Activated naive CD8-positive, alpha-beta T cell (primary cell): ENCODE results near the gene C1QL2.

Experiments used
- H3K27ac Mint-ChIP-seq: one replicate; pipeline ENCODE4 v1.8.0; 2021; ENCODE audit warnings: mixed read lengths
- H3K27me3 Mint-ChIP-seq: one replicate; pipeline ENCODE4 v1.8.0; 2021; ENCODE audit warnings: mixed read lengths
- H3K36me3 Mint-ChIP-seq: one replicate; pipeline ENCODE4 v1.8.0; 2021; ENCODE audit warnings: mixed read lengths
- H3K4me1 Mint-ChIP-seq: one replicate; pipeline ENCODE4 v1.8.0; 2021; ENCODE audit warnings: low read depth, mixed read lengths
- H3K4me3 Mint-ChIP-seq: one replicate; pipeline ENCODE4 v1.8.0; 2021; ENCODE audit warnings: mild to moderate bottlenecking, mixed read lengths
- H3K9me3 Mint-ChIP-seq: one replicate; pipeline ENCODE4 v1.8.0; 2021; ENCODE audit warnings: low read depth, mixed read lengths

The C1QL2 gene

DNA sequence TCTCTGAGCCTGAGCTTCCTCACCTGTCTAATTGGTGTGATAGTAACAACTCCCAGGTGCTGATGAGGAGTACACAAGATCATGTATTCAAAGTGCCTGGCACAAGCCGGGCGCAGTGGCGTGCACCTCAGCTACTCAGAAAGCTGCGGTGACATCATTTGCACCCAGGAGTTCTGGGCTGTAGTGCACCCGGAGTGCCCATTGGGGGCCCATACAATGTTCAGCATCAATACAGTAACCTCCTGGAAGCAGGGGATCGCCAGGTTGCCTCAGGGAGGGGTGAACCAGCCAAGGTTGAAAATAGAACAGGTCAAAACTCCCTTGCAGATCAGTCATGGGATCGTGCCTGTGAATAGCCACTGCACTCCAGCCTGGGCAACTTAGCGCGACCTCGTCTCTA lies 11.2 kb upstream of the C1QL2 start:
- Mint-ChIP-seq H3K9me3 (no peaks in the 10 kb centered on the region), H3K27ac (no peak overlapping the region), H3K4me1 (no peaks in the 10 kb centered on the region), H3K27me3 (peaks cover 10% of the 10 kb centered on the region), H3K36me3 (no peaks in the 10 kb centered on the region), H3K4me3 (no peak overlapping the region)

DNA sequence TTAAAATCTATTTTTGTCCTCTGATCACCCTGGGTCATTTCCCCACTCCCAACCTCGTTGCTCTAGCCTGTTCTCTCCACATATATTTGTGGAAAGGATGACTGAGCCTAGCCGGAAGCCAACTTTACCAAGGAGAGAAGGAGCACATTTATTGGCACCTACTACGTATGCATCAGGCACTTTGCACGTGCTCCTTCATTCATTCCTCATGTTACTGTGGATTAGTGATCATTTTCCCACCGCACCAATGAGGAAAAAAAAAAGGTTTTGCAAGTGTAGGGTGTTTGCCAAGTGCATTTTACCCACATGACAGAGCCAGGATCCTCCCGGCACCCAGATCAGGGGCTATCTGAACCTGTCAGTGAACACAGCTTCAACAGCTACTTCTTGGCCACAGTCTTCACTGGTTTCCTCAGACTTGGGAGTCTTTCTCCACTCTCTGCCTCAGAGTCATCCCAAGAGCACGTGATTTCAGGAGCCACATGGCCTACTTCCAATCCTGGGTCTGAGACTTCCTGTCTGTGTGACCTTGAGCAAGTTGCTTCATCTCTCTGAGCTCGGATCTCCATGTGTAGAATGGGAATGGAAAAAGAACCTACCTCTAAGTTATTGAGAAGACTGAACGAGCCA lies 1.9 kb upstream of the C1QL2 start:
- Mint-ChIP-seq H3K27ac (no peak overlapping the region), H3K4me1 (peaks cover 3% of the 10 kb centered on the region), H3K36me3 (no peaks in the 10 kb centered on the region), H3K27me3 (peaks cover 24% of the 10 kb centered on the region), H3K4me3 (no peak overlapping the region), H3K9me3 (no peaks in the 10 kb centered on the region)

DNA sequence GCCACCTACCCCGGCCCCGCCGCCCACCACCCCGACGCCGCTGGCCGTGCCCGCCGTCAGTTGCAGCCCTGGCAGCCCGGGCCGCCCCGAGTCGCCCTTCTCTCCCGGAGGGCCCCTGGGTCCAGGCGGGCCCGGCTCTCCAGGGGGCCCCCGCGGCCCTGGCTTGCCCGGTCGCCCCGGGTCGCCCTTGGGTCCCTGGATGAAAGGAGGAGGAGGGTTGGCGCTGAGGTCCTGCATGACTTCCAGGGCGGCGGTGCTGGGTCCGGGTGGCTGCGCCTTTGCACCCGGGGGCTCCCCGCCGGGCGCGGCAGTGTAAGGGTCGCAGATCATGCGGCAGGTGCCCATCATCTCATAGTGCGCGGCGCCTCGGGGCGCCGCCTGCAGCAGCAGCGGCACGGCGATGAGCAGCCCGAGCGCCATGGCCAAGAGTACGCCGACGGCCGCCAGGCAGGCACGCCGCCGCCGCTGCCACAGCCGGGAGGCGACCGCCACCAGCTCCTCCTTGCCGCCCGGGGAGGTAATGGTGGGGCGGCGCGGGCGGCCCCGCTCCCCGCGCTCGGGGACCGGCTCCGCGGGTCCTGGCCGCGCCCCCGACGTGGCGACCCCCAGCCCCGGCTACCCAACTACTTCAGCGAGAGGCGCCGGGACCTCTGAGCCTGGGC lies 570 bp downstream of the C1QL2 start:
- H3K4me1 Mint-ChIP-seq, result peaks cover 3% of the 10 kb centered on the region
- H3K27ac Mint-ChIP-seq, result no peak overlapping the region
- no peak overlapping the region for H3K4me3 Mint-ChIP-seq
- H3K27me3 Mint-ChIP-seq, result peaks cover 26% of the 10 kb centered on the region
- H3K36me3 Mint-ChIP-seq, result no peaks in the 10 kb centered on the region
- no peaks in the 10 kb centered on the region for H3K9me3 Mint-ChIP-seq

DNA sequence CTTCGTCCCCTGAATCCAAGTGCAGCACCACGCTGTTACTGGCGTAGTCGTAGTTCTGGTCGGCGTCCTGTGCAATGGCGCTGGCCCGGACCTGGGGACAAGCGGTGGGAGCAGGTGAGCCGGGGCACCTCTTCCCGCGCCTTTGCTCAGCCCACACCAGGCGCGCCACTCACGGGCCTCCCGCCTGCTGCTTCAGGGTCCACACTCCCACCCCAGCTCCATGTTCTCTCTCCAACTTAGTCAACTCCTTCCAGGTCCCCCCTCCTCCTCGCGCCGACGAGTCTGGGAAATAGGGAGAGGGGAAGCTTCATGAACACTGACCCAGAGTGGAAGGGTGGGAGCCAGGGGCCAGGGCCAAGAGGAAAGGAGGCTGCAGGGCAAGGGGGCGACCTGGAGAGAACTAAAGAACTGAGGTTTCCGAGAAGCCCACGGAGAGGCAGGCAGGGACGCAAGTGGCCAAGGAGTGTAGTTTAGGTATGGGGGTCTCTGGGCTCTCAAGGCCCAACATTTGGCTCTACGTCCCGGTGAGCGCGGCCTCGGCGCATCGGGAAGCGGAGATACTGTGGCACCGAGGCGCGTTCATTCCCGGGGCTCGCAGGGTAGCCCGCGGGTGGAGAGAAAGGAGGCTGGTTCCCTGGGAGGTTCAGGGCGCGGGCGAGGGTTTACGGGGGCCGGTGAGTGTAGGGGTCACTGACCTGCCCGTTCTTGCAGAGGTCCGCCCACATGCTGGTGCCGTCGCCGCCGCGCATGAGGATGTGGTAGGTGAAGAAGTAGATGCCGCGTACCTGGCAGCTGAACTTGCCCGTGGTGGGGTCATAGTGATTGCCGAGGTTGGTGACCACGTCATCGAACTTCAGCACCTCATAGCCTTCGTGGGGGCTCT lies 1.4 kb downstream of the C1QL2 start:
- Mint-ChIP-seq H3K4me3 (no peak overlapping the region), H3K36me3 (no peaks in the 10 kb centered on the region), H3K27me3 (peaks cover 28% of the 10 kb centered on the region), H3K9me3 (no peaks in the 10 kb centered on the region), H3K27ac (no peak overlapping the region), H3K4me1 (peaks cover 3% of the 10 kb centered on the region)

DNA sequence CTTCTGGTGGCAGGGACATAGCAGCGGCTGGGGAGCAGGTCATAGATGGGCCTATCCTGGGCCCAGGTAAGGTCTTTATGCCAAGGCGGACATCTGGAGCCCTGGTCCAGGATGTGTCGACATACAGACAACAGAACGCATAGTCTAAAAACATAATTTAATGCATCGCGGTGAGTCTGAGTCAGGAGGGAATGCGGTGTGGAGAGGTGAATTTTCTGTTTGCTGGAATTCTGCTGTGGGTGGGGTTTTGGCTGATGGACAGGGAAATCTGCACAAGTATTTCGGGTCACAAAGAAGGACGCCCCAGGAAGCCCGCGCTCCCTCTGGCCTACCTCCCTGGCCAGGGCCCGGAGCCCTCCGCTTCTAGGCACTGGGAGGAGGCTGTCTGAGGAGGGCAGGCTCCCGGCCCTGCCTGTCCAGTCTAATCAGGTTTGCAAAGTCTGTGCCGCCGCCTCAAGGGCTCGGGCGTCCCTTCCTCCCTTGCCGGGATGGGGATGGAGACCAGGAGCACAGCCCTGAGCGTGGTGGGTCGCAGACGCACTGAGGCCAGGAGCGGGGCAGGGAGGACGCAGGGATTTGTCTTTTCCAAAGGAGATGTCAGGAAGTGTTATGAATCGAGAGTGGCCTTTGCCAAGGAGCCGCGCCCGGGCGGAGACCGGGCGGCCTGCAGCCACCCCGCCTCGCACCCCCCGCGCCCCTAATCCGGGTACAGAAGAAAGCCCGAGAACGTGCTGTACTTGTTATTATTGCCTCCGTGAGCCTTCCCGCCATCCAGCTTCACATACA lies 2.3 kb downstream of the C1QL2 start:
- no peak overlapping the region for H3K4me3 Mint-ChIP-seq
- H3K9me3 Mint-ChIP-seq, result no peaks in the 10 kb centered on the region
- no peak overlapping the region for H3K27ac Mint-ChIP-seq
- H3K36me3 Mint-ChIP-seq, result no peaks in the 10 kb centered on the region
- H3K27me3 Mint-ChIP-seq, result peaks cover 25% of the 10 kb centered on the region
- H3K4me1 Mint-ChIP-seq, result peaks cover 3% of the 10 kb centered on the region

DNA sequence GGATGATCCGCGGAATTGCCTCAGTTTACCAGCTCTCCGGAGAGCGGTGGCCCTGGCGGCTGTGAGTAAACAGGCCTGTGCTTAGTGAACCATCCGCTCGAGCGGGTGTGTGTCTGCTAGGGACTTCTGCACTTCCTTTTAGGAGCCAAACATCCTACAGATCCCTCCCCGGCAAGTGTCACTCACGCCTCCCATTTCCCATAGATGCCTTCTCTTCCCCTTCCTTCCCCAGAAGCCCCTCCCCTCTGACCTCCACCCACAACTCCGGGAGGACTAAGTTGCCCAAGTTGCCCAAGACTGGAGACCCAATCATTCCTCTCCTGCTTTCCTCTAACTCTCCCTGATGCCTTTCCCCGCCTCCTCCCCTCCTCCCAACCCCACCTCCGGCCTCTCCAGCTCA lies 2.9 kb downstream of the C1QL2 start:
- Mint-ChIP-seq H3K4me1 (peaks cover 3% of the 10 kb centered on the region), H3K9me3 (no peaks in the 10 kb centered on the region), H3K27ac (no peak overlapping the region), H3K4me3 (no peak overlapping the region), H3K27me3 (peaks cover 23% of the 10 kb centered on the region), H3K36me3 (no peaks in the 10 kb centered on the region)

DNA sequence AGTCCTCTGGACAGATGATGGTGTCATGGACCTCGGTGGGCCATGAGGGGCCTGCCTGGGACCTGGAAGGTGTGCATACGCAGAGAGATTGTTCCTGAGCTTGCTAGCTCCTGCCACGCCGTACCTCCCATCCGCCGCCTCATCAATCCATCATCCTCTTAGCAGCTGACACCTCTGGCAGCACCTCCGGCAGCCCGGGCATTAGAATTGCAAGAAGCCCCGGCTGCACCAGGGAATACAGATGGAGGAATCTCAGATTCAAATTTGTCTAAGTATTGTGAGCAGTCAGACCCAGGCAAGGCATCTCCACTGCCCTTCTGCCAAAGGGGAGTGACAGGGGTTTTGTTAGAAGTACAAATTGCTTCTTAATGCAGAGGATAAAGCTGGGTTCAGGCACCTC lies 4.5 kb downstream of the C1QL2 start:
- Mint-ChIP-seq H3K36me3 (no peaks in the 10 kb centered on the region), H3K27me3 (peaks cover 21% of the 10 kb centered on the region)

DNA sequence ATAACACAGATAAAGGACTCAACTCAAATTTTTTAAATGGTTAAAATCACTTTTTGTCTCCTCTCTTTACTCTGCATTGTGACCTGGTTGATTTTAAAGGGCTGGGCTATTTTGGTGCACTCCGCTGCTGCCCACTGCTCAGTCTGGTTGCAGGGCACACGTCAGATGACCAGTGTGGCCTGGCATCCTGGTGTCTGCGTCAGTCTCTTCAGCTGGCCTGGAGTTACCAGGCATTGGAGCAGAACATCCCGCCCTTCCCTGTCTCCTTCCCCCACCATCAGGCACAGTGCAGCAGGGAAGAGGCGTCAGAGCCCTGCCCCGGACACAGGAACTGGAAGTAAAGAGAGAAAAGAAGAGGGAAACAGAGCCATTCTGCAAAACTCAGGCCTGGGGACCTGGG lies 8.9 kb downstream of the C1QL2 start:
- peaks cover 9% of the 10 kb centered on the region for H3K27me3 Mint-ChIP-seq
- no peak overlapping the region for H3K27ac Mint-ChIP-seq
- H3K36me3 Mint-ChIP-seq, result no peaks in the 10 kb centered on the region
- H3K4me3 Mint-ChIP-seq, result no peak overlapping the region
- no peaks in the 10 kb centered on the region for H3K4me1 Mint-ChIP-seq
- H3K9me3 Mint-ChIP-seq, result no peaks in the 10 kb centered on the region

More for the DNA sequence above, 4.5 kb downstream of the C1QL2 start:
- H3K4me3 Mint-ChIP-seq, result no peak overlapping the region
- no peaks in the 10 kb centered on the region for H3K9me3 Mint-ChIP-seq
- peaks cover 3% of the 10 kb centered on the region for H3K4me1 Mint-ChIP-seq
- H3K27ac Mint-ChIP-seq, result no peak overlapping the region

DNA sequence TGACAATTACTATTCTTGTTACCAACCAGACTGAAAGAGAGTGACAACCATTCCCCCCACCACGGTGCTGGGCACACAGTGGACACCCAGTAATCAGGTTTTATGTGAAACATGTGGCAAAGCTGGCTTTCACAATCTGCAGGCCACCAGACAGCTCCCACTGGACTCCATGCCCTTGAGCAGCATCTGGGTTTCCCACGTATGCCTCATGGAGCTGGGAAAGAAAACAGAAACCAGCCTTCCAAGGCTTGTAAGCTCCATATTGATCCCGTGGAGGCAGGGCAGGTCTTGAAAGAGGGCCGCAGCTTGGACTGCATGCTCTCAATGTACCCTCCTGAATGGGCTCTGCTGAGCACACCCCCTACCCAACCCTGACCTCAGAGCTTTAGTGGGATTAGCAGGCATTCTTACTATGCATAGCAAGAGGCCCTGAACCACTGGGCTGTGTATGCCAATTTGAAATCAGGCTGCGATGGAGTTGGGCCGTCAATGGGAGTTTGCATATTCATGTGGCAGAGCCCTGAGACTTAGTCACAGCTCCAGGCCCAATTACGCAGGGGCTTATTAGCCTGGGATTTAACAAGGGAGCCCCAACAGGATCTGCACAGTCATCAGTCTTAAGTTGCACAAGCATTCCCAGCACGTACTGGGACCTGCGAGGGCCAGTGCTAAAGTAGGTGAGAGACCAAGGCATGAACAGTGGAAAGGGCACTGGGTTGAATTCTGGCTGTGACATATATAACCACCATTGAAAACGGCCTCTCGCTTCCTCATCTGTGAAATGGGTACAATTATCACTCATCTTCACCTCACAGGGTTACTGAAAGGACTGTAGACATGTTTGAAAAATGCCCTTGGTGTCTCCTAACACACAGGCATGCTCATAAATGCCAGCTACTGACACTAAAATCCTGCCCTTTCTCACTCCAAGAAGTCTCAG lies 10.5 kb downstream of the C1QL2 start:
- no peak overlapping the region for H3K27ac Mint-ChIP-seq
- H3K27me3 Mint-ChIP-seq, result peaks cover 9% of the 10 kb centered on the region
- no peaks in the 10 kb centered on the region for H3K36me3 Mint-ChIP-seq
- H3K4me1 Mint-ChIP-seq, result no peaks in the 10 kb centered on the region
- H3K9me3 Mint-ChIP-seq, result no peaks in the 10 kb centered on the region
- no peak overlapping the region for H3K4me3 Mint-ChIP-seq

DNA sequence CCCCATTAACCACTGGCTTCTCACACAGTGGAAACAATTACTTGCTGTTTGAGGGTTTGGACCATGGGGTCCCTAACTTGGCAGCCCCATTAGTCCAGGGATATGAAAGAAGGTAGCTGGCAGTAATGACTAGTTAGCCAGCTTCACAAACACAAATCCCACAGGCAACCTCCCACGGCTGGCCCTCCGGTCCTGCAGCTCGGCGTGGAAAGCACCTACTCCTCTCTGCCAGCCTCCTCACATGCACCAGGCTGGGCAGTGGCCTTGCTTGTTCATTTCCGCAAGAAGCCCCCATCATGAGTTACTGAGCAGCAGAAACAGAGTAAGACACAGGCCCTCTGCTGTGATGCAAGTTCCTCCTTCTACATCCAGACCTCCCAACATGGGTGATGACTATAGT lies 13.7 kb downstream of the C1QL2 start:
- no peaks in the 10 kb centered on the region for H3K9me3 Mint-ChIP-seq
- H3K27me3 Mint-ChIP-seq, result peaks cover 2% of the 10 kb centered on the region
- H3K36me3 Mint-ChIP-seq, result no peaks in the 10 kb centered on the region
- no peak overlapping the region for H3K27ac Mint-ChIP-seq
- H3K4me3 Mint-ChIP-seq, result no peak overlapping the region
- no peaks in the 10 kb centered on the region for H3K4me1 Mint-ChIP-seq

DNA sequence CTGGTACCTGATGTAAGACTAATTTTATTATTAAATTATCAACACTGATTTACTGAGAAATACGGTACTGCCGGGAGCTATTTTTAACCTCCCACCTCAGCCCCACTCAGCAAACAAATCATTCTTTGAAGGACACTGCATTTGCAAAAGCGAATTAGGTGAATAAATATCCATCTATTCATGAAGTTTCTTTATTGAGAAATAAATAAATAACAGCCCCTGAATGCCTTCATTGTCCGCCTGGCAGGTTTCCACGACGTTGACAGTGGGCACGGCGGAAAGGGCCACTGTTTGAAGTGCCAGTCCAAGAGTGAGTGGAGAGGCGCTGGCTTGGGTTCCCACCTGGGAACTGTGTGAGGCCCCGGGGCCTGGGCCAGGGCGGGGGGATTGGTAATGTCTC lies 15.7 kb downstream of the C1QL2 start:
- Mint-ChIP-seq H3K27ac (no peak overlapping the region), H3K9me3 (no peaks in the 10 kb centered on the region), H3K4me3 (no peak overlapping the region), H3K27me3 (peaks cover 2% of the 10 kb centered on the region), H3K36me3 (no peaks in the 10 kb centered on the region), H3K4me1 (no peaks in the 10 kb centered on the region)

DNA sequence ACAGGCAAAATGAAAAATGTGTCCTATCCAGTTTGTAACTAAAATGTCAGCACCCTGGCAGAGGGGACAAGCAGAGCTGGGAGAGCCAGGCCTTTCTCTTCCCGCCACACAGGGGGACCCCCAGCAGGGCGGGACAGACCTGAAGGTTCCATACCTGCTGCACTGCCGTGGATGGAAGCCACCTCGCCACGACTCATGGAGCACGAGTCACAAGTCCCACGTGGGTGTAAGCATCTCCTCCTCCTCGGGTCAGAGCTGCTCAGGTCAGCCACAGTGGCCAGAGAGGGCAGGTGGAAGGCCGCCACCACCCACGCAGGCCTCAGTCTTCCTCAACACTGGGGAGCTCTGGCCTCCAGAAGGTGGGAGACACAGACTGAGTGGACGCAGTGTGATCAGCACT lies 21.0 kb downstream of the C1QL2 start:
- Mint-ChIP-seq H3K4me1 (no peaks in the 10 kb centered on the region), H3K27ac (no peak overlapping the region)

DNA sequence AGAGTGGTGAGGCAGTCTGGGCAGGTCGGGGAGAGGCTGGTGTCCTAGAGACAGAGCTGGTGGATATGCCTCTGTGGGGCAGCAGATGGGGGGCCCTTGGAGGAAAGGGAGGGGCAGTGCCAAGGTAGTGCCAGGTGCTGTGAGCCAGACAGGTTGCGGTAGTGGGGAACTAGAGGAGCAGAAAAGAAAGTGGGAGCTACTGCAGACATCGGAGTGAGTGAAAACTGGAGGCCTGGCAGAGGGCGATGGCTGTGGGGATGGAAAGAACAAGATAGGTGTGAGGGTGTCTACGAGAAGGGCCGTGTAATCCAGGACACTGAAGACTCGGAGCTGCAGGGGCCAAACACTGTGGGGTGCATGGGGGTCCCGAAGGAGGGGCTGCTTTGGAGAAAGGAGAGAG lies 21.7 kb downstream of the C1QL2 start:
- Mint-ChIP-seq H3K27me3 (peaks cover 2% of the 10 kb centered on the region), H3K4me1 (no peaks in the 10 kb centered on the region), H3K4me3 (no peak overlapping the region), H3K36me3 (no peaks in the 10 kb centered on the region), H3K9me3 (no peaks in the 10 kb centered on the region), H3K27ac (no peak overlapping the region)

More for the DNA sequence above, 21.0 kb downstream of the C1QL2 start:
- H3K4me3 Mint-ChIP-seq, result no peak overlapping the region
- no peaks in the 10 kb centered on the region for H3K9me3 Mint-ChIP-seq
- H3K27me3 Mint-ChIP-seq, result peaks cover 2% of the 10 kb centered on the region
- H3K36me3 Mint-ChIP-seq, result no peaks in the 10 kb centered on the region

DNA sequence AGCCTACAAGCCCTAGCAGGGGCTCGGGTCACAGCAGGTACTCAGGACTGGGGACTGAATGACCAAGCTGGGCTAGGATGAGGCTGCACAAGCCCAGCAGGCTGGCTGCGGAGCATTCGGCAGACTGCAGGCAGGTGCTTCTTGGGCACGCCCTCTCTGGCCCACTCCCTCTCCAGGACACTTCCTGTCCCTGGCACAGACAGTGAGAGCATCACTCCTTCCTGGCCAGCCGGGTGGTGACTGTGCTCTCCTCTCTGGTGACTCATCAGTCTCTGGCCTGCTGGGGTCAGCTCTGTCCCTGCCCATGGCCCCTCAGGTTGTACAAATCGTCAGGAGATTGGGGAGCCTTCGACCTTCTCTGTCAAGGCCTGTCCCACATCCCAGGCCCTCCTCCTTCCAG lies 22.5 kb downstream of the C1QL2 start:
- H3K4me1 Mint-ChIP-seq, result no peaks in the 10 kb centered on the region
- H3K36me3 Mint-ChIP-seq, result no peaks in the 10 kb centered on the region
- H3K27me3 Mint-ChIP-seq, result peaks cover 2% of the 10 kb centered on the region
- no peaks in the 10 kb centered on the region for H3K9me3 Mint-ChIP-seq
- H3K27ac Mint-ChIP-seq, result no peak overlapping the region
- H3K4me3 Mint-ChIP-seq, result no peak overlapping the region
